Endothelial cell of umbilical vein (primary cell): ENCODE measurements around the gene EAPP. TPM values are rescaled to one million over a fixed set of nuclear protein-coding genes. Genes with fewer than 3 reads are reported as not detected.

Experiments
- BruUV-seq: library from RNA; stranded (reverse); fragments of 400-500 nt; replicated peaks from 2 replicates; lab custom pipeline; 2021; lab: Mats Ljungman, UMichigan
- CTCF ChIA-PET: fragments of 300-600, 350-600 bp; sonication (Branson Sonifier 250); formaldehyde crosslinking; loops from one replicate; lab custom pipeline; 2021; ENCODE audit warnings: antibody characterized with exemption, inconsistent platforms; lab: Charles Lee
- POLR2A ChIA-PET: fragments of 300-600, 350-600 bp; sonication (Branson Sonifier 250); formaldehyde crosslinking; loops from one replicate; lab custom pipeline; 2021; ENCODE audit warnings: antibody characterized with exemption, inconsistent platforms; lab: Charles Lee
- DNase-seq: peaks from one replicate; pipeline ENCODE4 v3.0.0-alpha.2; 2011; ENCODE audit warnings: low read depth, low spot score
- FAIRE-seq: peaks from 2 replicates; lab custom pipeline; 2011; peaks lifted over from hg19 to GRCh38; lab: Jason Lieb, UNC
- H2AFZ ChIP-seq: 2 replicates; pipeline ENCODE4 v1.6.0; 2012; ENCODE audit warnings: low read depth, low read length, control low read depth, inconsistent platforms
- H3K27ac ChIP-seq: 2 replicates; pipeline ENCODE4 v1.5.1; 2011; ENCODE audit warnings: low read depth, mild to moderate bottlenecking, control low read depth, low read length, moderate library complexity; ENCODE audit not compliant: insufficient read depth
- H3K27me3 ChIP-seq, 2 experiments: 2 replicates each; pipeline versions ENCODE4 v1.6.0 to v1.6.1; 2011; ENCODE audit warnings: low read length in 2 of 2, mixed read lengths in 1 of 2; ENCODE audit not compliant: control insufficient read depth in 2 of 2, insufficient read depth in 2 of 2
- H3K36me3 ChIP-seq, 2 experiments: 2 replicates in 1 of 2; 3 replicates in 1 of 2; pipeline ENCODE4 v1.5.1; 2011; ENCODE audit warnings: low read length in 2 of 2, mild to moderate bottlenecking in 1 of 2, moderate library complexity in 1 of 2; ENCODE audit not compliant: control insufficient read depth in 2 of 2, insufficient read depth in 2 of 2; ENCODE audit errors: extremely low read depth in 1 of 2
- H3K4me1 ChIP-seq: 3 replicates; pipeline ENCODE4 v1.5.1; 2011; ENCODE audit warnings: mild to moderate bottlenecking, low read length; ENCODE audit not compliant: control insufficient read depth, insufficient read depth; ENCODE audit errors: extremely low read depth
- H3K4me2 ChIP-seq: 2 replicates; pipeline ENCODE4 v1.6.1; 2011; ENCODE audit warnings: low read length, control low read depth, mixed read lengths; ENCODE audit not compliant: insufficient read depth
- H3K4me3 ChIP-seq, 3 experiments: fragments of 200-600 bp in 1 of 3; sonication (generic), shearing (Covaris generic) in 1 of 3; replicated peaks in 1 of 3; 2 replicates each; pipeline ENCODE4 v1.5.1; 2011 to 2016; ENCODE audit warnings: control low read depth in 3 of 3, low read length in 3 of 3, mild to moderate bottlenecking in 2 of 3, inconsistent platforms in 1 of 3, low read depth in 1 of 3, moderate library complexity in 1 of 3; ENCODE audit not compliant: insufficient read depth in 1 of 3
- H3K79me2 ChIP-seq: 2 replicates; pipeline ENCODE4 v1.6.0; 2012; ENCODE audit warnings: low read length, inconsistent platforms; ENCODE audit not compliant: control insufficient read depth, insufficient read depth
- H3K9ac ChIP-seq: replicated peaks from 2 replicates; pipeline ENCODE3; 2011; ENCODE audit warnings: low read length, control low read depth; ENCODE audit not compliant: insufficient read depth; ENCODE audit errors: extremely low read depth
- H3K9me1 ChIP-seq: replicated peaks from 3 replicates; pipeline ENCODE4 v1.6.0; 2011; ENCODE audit warnings: mild to moderate bottlenecking, low read length; ENCODE audit not compliant: control insufficient read depth, insufficient read depth; ENCODE audit errors: extremely low read depth
- H3K9me3 ChIP-seq: replicated peaks from 2 replicates; pipeline ENCODE4 v1.5.1; 2012; ENCODE audit warnings: low read length, inconsistent platforms; ENCODE audit not compliant: control insufficient read depth, insufficient read depth
- H4K20me1 ChIP-seq: replicated peaks from 2 replicates; pipeline ENCODE3; 2011; ENCODE audit warnings: mild to moderate bottlenecking, low read length; ENCODE audit not compliant: control insufficient read depth, insufficient read depth; ENCODE audit errors: extremely low read depth
- EZH2 ChIP-seq: IDR thresholded peaks from 2 replicates; pipeline ENCODE4 v1.6.1; 2012; ENCODE audit warnings: borderline replicate concordance, low read depth, mild to moderate bottlenecking, moderate library complexity, low read length, inconsistent platforms; ENCODE audit not compliant: severe bottlenecking
- FOS ChIP-seq: IDR thresholded peaks from 2 replicates; pipeline ENCODE4 v1.6.1; 2011; ENCODE audit warnings: mild to moderate bottlenecking, low read length, moderate library complexity, borderline replicate concordance; ENCODE audit not compliant: insufficient read depth
- GATA2 ChIP-seq: IDR thresholded peaks from 2 replicates; pipeline ENCODE4 v1.7.0; 2011; ENCODE audit warnings: low read depth, mild to moderate bottlenecking, moderate library complexity, mixed read lengths, low read length; ENCODE audit not compliant: insufficient read length, insufficient read depth
- JUN ChIP-seq: IDR thresholded peaks from 2 replicates; pipeline ENCODE4 v1.6.1; 2011; ENCODE audit warnings: borderline replicate concordance, low read depth; ENCODE audit not compliant: insufficient read length, insufficient read depth
- MYC ChIP-seq: IDR thresholded peaks from one replicate; pipeline ENCODE4 v1.6.1; 2011; ENCODE audit warnings: mild to moderate bottlenecking, low read depth, low read length
- POLR2A ChIP-seq: IDR thresholded peaks from 2 replicates; pipeline ENCODE4 v1.6.1; 2012; ENCODE audit warnings: low read depth, mild to moderate bottlenecking, control low read depth, low read length
- POLR2AphosphoS5 ChIP-seq: IDR thresholded peaks from 2 replicates; pipeline ENCODE4 v1.6.1; 2012; ENCODE audit warnings: low read depth, mild to moderate bottlenecking, control low read depth, low read length, moderate library complexity; ENCODE audit not compliant: insufficient read depth
- dilution Hi-C: fragments of 300-500 bp; cut with MboI; formaldehyde crosslinking; loops from one replicate; pipeline ENCODE4 v1.15.0; 2019; ENCODE audit warnings: low sequenced_read_pairs; ENCODE audit not compliant: extremely low pct_ligation_motif_present
- intact Hi-C: fragments of 100-400 bp; cut with micrococcal nuclease; formaldehyde crosslinking; loops from one replicate; pipeline ENCODE4 v1.10.0; 2022
- polyA plus RNA-seq, 4 experiments: library from polyadenylated mRNA; depleted of rRNA in 3 of 4; stranded (reverse) in 3 of 4; unstranded in 1 of 4; fragments of >200 nt; gene quantifications; 2 replicates each; pipeline versions ENCODE4 v1.2.1 to v1.2.3, GENCODE V29; 2011 to 2012; ENCODE audit warnings: missing spikeins in 1 of 4
- total RNA-seq: library from RNA; stranded (reverse); gene quantifications from 2 replicates; pipeline ENCODE4 v1.2.3, GENCODE V29; 2021
- TF ChIP-seq, protein P1 (sequence below): IDR thresholded peaks from 2 replicates; pipeline ENCODE4 v1.6.1; 2011; ENCODE audit not compliant: insufficient read depth, insufficient read length
- TF ChIP-seq, protein P2 (sequence below), 2 donors: IDR thresholded peaks; 1 replicate in 1 of 2; 2 replicates in 1 of 2; pipeline ENCODE4 v1.5.1; 2011; ENCODE audit warnings: low read length in 2 of 2, mild to moderate bottlenecking in 2 of 2, moderate library complexity in 2 of 2, control low read depth in 1 of 2, inconsistent platforms in 1 of 2, low read depth in 1 of 2; ENCODE audit not compliant: insufficient read depth in 1 of 2; ENCODE audit errors: extremely low read depth in 1 of 2

The EAPP gene
- total and polyA plus RNA-seq, 2 donors (not counting 3 experiments of a cell fraction or from before 2014, with no cell fraction given): 16.6 to 22.2 TPM

- POLR2A ChIA-PET: no interaction called here
- no peaks in the 10 kb centered on the region for H3K9me3 ChIP-seq
- H3K4me3 ChIP-seq: no peak overlapping the region
- no peak overlapping the region for H3K27ac ChIP-seq
- FAIRE-seq (no peak), DNase-seq (no peak)
- CTCF ChIA-PET: interaction anchor here (0.7 to 1.5 kb wide), 2 partner anchors 11 to 12 kb away, joined by 4 read pairs; no protein-coding TSS in a partner anchor
- no peaks in the 10 kb centered on the region for H3K9me1 ChIP-seq
- H3K79me2 ChIP-seq: no peaks in the 10 kb centered on the region
- H3K36me3 ChIP-seq: no peaks in the 10 kb centered on the region
- intact Hi-C loops: no loop called here
- peaks cover 4% of the 10 kb centered on the region for H3K4me1 ChIP-seq
- no TSS peak for BruUV-seq
- H2AFZ ChIP-seq: no peak overlapping the region
- dilution Hi-C loops: no loop called here
- no peaks in the 10 kb centered on the region for H3K27me3 ChIP-seq
- H3K4me2 ChIP-seq: no peak overlapping the region
- H3K9ac ChIP-seq: no peak overlapping the region
- H4K20me1 ChIP-seq: no peaks in the 10 kb centered on the region
- TF ChIP-seq POLR2AphosphoS5 (no peak), POLR2A (no peak), MYC (no peak), FOS (no peak), JUN (no peak), EZH2 (no peak), GATA2 (no peak)
- TF ChIP-seq, protein P1, sequence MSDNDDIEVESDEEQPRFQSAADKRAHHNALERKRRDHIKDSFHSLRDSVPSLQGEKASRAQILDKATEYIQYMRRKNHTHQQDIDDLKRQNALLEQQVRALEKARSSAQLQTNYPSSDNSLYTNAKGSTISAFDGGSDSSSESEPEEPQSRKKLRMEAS: no peak
- TF ChIP-seq, protein P2, sequence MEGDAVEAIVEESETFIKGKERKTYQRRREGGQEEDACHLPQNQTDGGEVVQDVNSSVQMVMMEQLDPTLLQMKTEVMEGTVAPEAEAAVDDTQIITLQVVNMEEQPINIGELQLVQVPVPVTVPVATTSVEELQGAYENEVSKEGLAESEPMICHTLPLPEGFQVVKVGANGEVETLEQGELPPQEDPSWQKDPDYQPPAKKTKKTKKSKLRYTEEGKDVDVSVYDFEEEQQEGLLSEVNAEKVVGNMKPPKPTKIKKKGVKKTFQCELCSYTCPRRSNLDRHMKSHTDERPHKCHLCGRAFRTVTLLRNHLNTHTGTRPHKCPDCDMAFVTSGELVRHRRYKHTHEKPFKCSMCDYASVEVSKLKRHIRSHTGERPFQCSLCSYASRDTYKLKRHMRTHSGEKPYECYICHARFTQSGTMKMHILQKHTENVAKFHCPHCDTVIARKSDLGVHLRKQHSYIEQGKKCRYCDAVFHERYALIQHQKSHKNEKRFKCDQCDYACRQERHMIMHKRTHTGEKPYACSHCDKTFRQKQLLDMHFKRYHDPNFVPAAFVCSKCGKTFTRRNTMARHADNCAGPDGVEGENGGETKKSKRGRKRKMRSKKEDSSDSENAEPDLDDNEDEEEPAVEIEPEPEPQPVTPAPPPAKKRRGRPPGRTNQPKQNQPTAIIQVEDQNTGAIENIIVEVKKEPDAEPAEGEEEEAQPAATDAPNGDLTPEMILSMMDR (IDR thresholded peaks at IDR 0.05; ENCODE audit: extremely low read depth in 1 of 2, insufficient read depth in 1 of 2, low read depth in 1 of 2, low read length in 2 of 2): no peak
Observed at GRCh38 chr14:34470319-34470718, 69.2 kb downstream of the EAPP start.
